SK-N-MC (cell line): ENCODE results near the gene FRMD3.

Experiments
- DNase-seq: peaks from one replicate; pipeline ENCODE4 v3.0.0-alpha.2; 2011; ENCODE audit warnings: low read depth, low spot score
- H3K27ac ChIP-seq: fragments of 200-600 bp; sonication (generic); 2 replicates; pipeline ENCODE4 v1.5.1; 2016; ENCODE audit warnings: mixed run types
- H3K36me3 ChIP-seq: fragments of 200-600 bp; sonication (generic); 2 replicates; pipeline ENCODE4 v1.6.1; 2017; ENCODE audit warnings: antibody characterized with exemption, low read length, mixed read lengths; ENCODE audit not compliant: insufficient read depth
- H3K4me3 ChIP-seq: fragments of 200-600 bp; sonication (generic); 2 replicates; pipeline ENCODE4 v1.5.1; 2016
- H3K9ac ChIP-seq: fragments of 200-600 bp; sonication (generic); 2 replicates; pipeline ENCODE4 v1.8.0; 2017; ENCODE audit warnings: mixed run types, mixed read lengths; ENCODE audit not compliant: insufficient read length
- H3K9me3 ChIP-seq: fragments of 200-600 bp; sonication (generic); 2 replicates; pipeline ENCODE4 v1.6.1; 2017; ENCODE audit warnings: low read depth, mild to moderate bottlenecking, antibody characterized with exemption, low read length, moderate library complexity, mixed read lengths
- EZH2 ChIP-seq: fragments of 200-600 bp; sonication (generic); IDR thresholded peaks from one replicate; pipeline ENCODE4 v1.6.1; 2017; ENCODE audit warnings: antibody characterized with exemption
- FOXP2 ChIP-seq: optimal IDR thresholded peaks from 2 replicates; pipeline ENCODE3; 2011; ENCODE audit warnings: mild to moderate bottlenecking, moderate library complexity; ENCODE audit not compliant: insufficient read depth; ENCODE audit errors: extremely low read length, control extremely low read depth
- POLR2AphosphoS5 ChIP-seq: IDR thresholded peaks from 2 replicates; pipeline ENCODE4 v1.6.1; 2012; ENCODE audit warnings: mild to moderate bottlenecking, low read depth, low read length, borderline replicate concordance

The FRMD3 gene

DNA sequence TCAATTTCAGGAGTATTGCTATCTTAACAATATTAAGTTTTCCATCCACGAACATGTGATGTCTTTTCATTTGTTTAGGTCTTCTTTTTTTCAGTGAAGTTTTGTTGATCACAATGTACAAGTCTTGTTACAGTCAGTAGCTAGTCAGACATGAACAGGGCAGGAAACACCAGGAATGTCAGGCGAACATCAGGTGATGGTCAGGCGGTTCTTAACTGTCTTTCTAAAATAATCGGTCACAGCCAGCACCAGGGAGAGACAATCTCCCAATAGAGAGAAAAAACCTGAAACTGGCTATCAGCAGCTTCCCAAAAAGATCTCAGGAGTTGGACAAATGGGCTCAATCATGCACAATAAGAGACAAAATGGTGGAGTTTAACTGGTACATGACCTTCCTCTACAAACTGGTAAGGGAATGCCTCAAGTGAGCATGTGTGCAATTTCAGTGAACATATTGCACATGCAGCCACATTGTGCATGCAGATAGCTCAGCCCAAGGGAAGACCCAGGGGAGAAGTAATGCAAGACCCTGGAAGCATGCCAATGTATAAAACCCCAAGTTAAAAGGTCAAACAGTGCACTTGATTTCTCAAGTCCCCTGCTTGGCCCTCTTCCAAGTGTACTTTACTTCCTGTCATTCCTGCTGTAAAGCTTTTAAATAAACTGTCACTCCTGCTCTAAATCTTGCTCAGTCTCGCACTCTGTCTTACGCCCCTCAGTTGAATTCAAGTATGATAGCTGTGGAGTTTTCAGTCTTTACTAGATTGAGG lies 299.1 kb downstream of the FRMD3 start:
- peak; percentile 44 for DNase-seq
- Histone ChIP-seq H3K36me3 (no peaks in the 10 kb centered on the region), H3K9me3 (no peaks in the 10 kb centered on the region), H3K4me3 (no peak overlapping the region), H3K27ac (no peak overlapping the region), H3K9ac (no peak overlapping the region)
- TF ChIP-seq POLR2AphosphoS5 (no peak), FOXP2 (no peak), EZH2 (no peak)

DNA sequence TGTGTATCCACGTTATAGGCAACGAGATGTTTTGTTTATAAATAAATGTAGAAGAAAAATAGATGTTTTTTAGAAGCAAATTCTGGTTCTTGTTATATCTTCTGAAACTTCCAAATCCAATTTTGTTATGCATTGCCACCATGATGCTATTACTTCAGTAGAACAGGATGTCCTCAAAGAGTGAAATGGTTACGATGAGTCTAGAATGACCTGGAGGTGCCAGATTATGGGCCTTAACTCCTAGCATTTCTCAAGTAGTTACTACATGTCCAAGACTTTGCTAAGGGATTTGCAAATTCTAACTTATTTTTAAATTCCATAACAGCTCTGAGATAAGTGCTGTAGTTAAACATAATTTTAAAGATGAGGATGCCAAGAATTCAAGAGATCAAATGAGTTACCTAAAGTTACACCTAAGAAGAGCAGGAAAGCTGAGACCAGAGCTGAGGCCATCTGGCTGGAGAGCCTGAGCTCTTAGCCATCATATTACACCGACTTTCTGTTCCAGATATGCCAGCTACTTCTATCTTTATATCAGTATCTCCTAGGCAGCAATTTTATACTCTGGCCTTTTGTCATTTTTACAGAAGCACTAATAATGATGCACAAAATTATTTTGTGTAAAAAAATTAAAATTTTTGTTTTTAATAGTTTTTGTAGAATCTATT lies 302.0 kb downstream of the FRMD3 start:
- DNase-seq, result no peak
- Histone ChIP-seq H3K9ac (no peak overlapping the region), H3K36me3 (no peaks in the 10 kb centered on the region), H3K27ac (no peak overlapping the region), H3K9me3 (no peaks in the 10 kb centered on the region), H3K4me3 (no peak overlapping the region)
- TF ChIP-seq EZH2, result no peak
- no peak for TF ChIP-seq POLR2AphosphoS5
- TF ChIP-seq FOXP2, result no peak

DNA sequence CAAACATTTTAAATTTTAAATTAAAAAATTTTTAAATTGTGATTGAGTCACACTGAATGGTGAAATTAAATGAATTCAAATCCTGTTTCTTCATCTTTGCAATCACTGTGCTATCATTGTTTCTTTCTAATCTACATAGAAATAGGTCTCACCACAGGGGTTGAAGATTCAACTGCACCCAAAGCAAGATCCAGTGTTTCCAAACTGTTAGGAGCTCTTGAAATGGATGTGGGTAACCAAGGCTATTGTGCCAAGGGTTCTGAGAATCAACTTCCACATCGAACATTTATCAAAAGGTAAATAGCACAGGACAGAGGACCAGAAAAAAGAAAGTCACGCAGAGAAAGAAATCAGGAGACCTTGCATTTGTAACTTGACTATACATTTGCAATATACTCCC lies 302.7 kb downstream of the FRMD3 start:
- Histone ChIP-seq H3K36me3 (no peaks in the 10 kb centered on the region), H3K9ac (no peak overlapping the region), H3K27ac (no peak overlapping the region), H3K9me3 (no peaks in the 10 kb centered on the region), H3K4me3 (no peak overlapping the region)
- DNase-seq, result no peak
- no peak for TF ChIP-seq FOXP2
- TF ChIP-seq EZH2, result no peak
- TF ChIP-seq POLR2AphosphoS5, result no peak

GRCh38 chr9:83234541-83234940 lies 303.7 kb downstream of the FRMD3 start:
- H3K4me3 ChIP-seq, result no peak overlapping the region
- no peak overlapping the region for H3K9ac ChIP-seq
- H3K9me3 ChIP-seq, result no peaks in the 10 kb centered on the region
- no peak overlapping the region for H3K27ac ChIP-seq
- DNase-seq, result no peak
- TF ChIP-seq FOXP2 (no peak), EZH2 (no peak), POLR2AphosphoS5 (no peak)
- H3K36me3 ChIP-seq, result no peaks in the 10 kb centered on the region

GRCh38 chr9:83233647-83234046 lies 304.6 kb downstream of the FRMD3 start:
- TF ChIP-seq POLR2AphosphoS5 (no peak), FOXP2 (no peak), EZH2 (no peak)
- Histone ChIP-seq H3K9me3 (no peaks in the 10 kb centered on the region), H3K4me3 (no peak overlapping the region), H3K36me3 (no peaks in the 10 kb centered on the region), H3K27ac (no peak overlapping the region), H3K9ac (no peak overlapping the region)
- DNase-seq, result no peak

DNA sequence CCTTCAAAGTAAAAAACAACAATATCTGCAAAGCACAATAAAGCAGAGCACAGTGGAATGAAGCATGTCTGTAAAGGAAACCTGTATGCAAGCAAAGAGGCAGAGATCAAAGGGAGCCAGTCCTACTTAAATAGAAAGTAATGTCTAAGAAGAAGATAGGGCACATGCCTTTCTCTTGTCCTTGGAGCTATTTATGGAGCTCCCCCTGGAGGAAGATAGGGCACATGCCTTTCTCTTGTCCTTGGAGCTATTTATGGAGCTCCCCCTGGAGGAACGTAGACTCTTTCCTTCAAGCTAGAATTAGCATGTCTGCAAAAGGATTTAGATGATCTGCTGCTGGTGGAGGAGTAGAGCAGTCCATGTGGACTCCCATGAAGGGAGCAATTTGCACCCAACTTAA lies 307.2 kb downstream of the FRMD3 start:
- no peak for TF ChIP-seq FOXP2
- no peak for TF ChIP-seq EZH2
- TF ChIP-seq POLR2AphosphoS5, result no peak
- no peak overlapping the region for H3K27ac ChIP-seq
- no peak for DNase-seq
- H3K36me3 ChIP-seq, result no peaks in the 10 kb centered on the region
- no peak overlapping the region for H3K9ac ChIP-seq
- no peak overlapping the region for H3K4me3 ChIP-seq
- no peaks in the 10 kb centered on the region for H3K9me3 ChIP-seq

- H3K27ac ChIP-seq, result no peak overlapping the region
Observed at GRCh38 chr9:83220730-83221129, 317.5 kb downstream of the FRMD3 start.

DNA sequence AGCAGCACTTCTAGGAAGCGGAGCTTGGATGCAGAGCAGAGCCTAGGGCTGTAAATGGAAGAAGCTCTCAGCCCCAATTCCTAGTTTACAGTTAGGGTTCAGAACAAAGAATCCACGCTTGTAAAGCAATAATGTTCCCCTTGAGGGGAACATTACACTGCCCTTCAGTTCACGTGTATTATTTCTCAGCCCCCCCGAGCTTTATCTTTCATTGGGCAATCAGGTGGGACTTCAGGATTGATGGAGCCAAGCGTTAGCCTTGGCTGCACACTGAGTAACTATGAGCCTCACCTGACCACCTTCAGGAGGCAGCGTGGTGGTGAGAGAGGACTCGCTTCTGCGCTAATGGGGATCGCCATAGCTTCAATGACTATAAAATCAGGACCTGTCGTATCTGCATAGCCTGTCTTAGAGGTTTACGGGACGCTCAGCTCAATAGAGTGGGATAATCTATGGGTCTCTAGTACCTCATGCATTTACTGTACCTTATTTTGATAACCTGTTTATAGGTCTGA lies 318.2 kb downstream of the FRMD3 start:
- Histone ChIP-seq H3K4me3 (peak overlapping the region; percentile 78), H3K9ac (no peak overlapping the region), H3K27ac (no peak overlapping the region), H3K36me3 (no peaks in the 10 kb centered on the region), H3K9me3 (no peaks in the 10 kb centered on the region)
- DNase-seq, result no peak
- TF ChIP-seq EZH2 (no peak), POLR2AphosphoS5 (no peak), FOXP2 (no peak)

More at GRCh38 chr9:83220730-83221129, 317.5 kb downstream of the FRMD3 start:
- TF ChIP-seq EZH2 (no peak), FOXP2 (no peak), POLR2AphosphoS5 (no peak)
- Histone ChIP-seq H3K9me3 (no peaks in the 10 kb centered on the region), H3K36me3 (no peaks in the 10 kb centered on the region), H3K9ac (no peak overlapping the region), H3K4me3 (no peak overlapping the region)
- DNase-seq, result no peak
